GM23338 (cell line): Measurements from ENCODE around the gene SH3BP4. TPM values are rescaled to one million over a fixed set of nuclear protein-coding genes. Genes with fewer than 3 reads are reported as not detected.

Experiments
- EZH2 ChIP-seq: fragments of 200-600 bp; sonication (generic); IDR thresholded peaks from one replicate; pipeline ENCODE4 v1.8.0; 2017; ENCODE audit warnings: antibody characterized with exemption, mild to moderate bottlenecking, low read depth; ENCODE audit not compliant: unreplicated experiment
- JUNB ChIP-seq: IDR thresholded peaks from one replicate; pipeline ENCODE4 v1.6.1; 2016; ENCODE audit warnings: antibody characterized with exemption; ENCODE audit not compliant: unreplicated experiment
- NANOG ChIP-seq: IDR thresholded peaks from 2 replicates; pipeline ENCODE4 v1.6.1; 2016; ENCODE audit warnings: antibody characterized with exemption, borderline replicate concordance
- REST ChIP-seq: IDR thresholded peaks from one replicate; pipeline ENCODE4 v1.6.1; 2018; ENCODE audit warnings: antibody characterized with exemption; ENCODE audit not compliant: unreplicated experiment
- STAT1 ChIP-seq: IDR thresholded peaks from one replicate; pipeline ENCODE4 v1.6.1; 2016; ENCODE audit warnings: antibody characterized with exemption; ENCODE audit not compliant: unreplicated experiment
- ZNF114 ChIP-seq: fragments of 250-450 bp; sonication (Bioruptor Pico); IDR thresholded peaks from 2 replicates; pipeline ENCODE4 v1.5.0; 2020; ENCODE audit warnings: mild to moderate bottlenecking, moderate library complexity
- ZNF331 ChIP-seq: fragments of 250-450 bp; sonication (Bioruptor Pico); IDR thresholded peaks from 2 replicates; pipeline ENCODE4 v1.5.0; 2020; ENCODE audit warnings: low read depth, mild to moderate bottlenecking, moderate library complexity
- ZNF462 ChIP-seq: fragments of 250-450 bp; sonication (Bioruptor Pico); IDR thresholded peaks from 2 replicates; pipeline ENCODE4 v1.5.0; 2020; ENCODE audit warnings: mild to moderate bottlenecking, moderate library complexity
- polyA plus RNA-seq: library from polyadenylated mRNA; unstranded; fragments of >200 nt; fragmentation: Nextera tagmentation; extraction: Ambion mirVana; gene quantifications from 2 replicates; pipeline ENCODE4 v1.2.1, GENCODE V29; 2016
- total RNA-seq: library from RNA; depleted of rRNA; stranded (reverse); fragments of >200 nt; shearing (Covaris generic); gene quantifications from 2 replicates; pipeline ENCODE4 v1.2.3, GENCODE V29; 2014

The SH3BP4 gene
- total and polyA plus RNA-seq, 2 experiments from 2014 or later = 15.6 to 50.9 TPM

GRCh38 chr2:234957834-234958135 is 6.0 kb downstream of the SH3BP4 start (continued):
- TF ChIP-seq ZNF462 (CRISPR knock-in tag) (no peak), STAT1 (no peak), EZH2 (no peak), JUNB (no peak), ZNF114 (CRISPR knock-in tag) (no peak), ZNF331 (CRISPR knock-in tag) (no peak), REST (no peak), NANOG (no peak)
